ENCODE measurements around the gene SLC5A11.
"Not testable (repeated sequence)": the region's sequence is repeated elsewhere in the genome, so short reads cannot be mapped to it uniquely, and the experiment has no call there.

SLC5A11 gene

DNA sequence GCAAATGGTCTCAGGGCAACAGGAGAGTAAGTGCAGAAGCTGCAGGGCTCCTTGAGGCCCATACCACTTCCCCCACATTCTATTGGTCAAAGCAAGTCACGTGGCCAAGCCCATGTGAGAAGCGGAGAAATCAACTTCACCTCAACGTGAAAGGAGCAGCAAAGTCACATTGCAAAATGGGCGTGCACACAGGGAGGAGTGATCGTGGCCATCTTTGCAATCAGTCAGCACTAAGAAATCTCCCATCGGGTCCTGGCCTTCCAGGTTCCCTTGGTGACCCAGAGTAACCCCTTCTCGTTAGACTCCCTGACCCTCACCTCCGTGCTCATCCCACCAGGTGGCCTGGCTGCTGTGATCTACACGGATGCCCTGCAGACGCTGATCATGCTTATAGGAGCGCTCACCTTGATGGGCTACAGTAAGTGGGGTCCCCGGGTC is 38.0 kb downstream of the SLC5A11 start:
- TF ChIP-seq BACH2 (CRISPR knock-in tag; IDR thresholded peaks at IDR 0.05; ENCODE audit: borderline replicate concordance) (no peak), GLIS3 (CRISPR knock-in tag; IDR thresholded peaks at IDR 0.05) (no peak), RARB (CRISPR knock-in tag; IDR thresholded peaks at IDR 0.05) (no peak)
- TF ChIP-seq, protein P1, sequence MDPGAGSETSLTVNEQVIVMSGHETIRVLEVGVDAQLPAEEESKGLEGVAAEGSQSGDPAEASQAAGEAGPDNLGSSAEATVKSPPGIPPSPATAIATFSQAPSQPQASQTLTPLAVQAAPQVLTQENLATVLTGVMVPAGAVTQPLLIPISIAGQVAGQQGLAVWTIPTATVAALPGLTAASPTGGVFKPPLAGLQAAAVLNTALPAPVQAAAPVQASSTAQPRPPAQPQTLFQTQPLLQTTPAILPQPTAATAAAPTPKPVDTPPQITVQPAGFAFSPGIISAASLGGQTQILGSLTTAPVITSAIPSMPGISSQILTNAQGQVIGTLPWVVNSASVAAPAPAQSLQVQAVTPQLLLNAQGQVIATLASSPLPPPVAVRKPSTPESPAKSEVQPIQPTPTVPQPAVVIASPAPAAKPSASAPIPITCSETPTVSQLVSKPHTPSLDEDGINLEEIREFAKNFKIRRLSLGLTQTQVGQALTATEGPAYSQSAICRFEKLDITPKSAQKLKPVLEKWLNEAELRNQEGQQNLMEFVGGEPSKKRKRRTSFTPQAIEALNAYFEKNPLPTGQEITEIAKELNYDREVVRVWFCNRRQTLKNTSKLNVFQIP (CRISPR knock-in tag; IDR thresholded peaks at IDR 0.05; ENCODE audit: borderline replicate concordance, low read depth), result no peak
- ATAC-seq, result no peak

DNA sequence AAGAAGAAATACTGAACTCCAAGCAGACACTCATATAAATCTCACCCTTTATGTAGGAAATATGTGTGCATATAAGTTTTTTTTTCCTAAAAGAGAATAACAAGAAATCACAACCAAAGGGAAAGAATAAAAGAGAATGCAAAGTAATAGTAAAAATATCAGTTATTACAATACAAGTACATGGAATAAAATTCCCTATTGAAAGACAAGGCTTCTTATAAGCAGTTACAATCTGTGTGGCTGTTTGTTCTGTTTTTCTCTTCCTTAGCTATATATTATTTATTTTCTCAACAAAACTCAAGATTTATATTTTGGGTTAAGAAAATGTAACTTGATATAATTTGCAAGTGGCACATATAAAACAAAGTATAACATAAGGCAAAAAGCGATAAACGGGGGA is 41.7 kb downstream of the SLC5A11 start:
- ATAC-seq, result no peak
- no peak for TF ChIP-seq BACH2 (CRISPR knock-in tag; IDR thresholded peaks at IDR 0.05; ENCODE audit: borderline replicate concordance)
- TF ChIP-seq, protein P2, sequence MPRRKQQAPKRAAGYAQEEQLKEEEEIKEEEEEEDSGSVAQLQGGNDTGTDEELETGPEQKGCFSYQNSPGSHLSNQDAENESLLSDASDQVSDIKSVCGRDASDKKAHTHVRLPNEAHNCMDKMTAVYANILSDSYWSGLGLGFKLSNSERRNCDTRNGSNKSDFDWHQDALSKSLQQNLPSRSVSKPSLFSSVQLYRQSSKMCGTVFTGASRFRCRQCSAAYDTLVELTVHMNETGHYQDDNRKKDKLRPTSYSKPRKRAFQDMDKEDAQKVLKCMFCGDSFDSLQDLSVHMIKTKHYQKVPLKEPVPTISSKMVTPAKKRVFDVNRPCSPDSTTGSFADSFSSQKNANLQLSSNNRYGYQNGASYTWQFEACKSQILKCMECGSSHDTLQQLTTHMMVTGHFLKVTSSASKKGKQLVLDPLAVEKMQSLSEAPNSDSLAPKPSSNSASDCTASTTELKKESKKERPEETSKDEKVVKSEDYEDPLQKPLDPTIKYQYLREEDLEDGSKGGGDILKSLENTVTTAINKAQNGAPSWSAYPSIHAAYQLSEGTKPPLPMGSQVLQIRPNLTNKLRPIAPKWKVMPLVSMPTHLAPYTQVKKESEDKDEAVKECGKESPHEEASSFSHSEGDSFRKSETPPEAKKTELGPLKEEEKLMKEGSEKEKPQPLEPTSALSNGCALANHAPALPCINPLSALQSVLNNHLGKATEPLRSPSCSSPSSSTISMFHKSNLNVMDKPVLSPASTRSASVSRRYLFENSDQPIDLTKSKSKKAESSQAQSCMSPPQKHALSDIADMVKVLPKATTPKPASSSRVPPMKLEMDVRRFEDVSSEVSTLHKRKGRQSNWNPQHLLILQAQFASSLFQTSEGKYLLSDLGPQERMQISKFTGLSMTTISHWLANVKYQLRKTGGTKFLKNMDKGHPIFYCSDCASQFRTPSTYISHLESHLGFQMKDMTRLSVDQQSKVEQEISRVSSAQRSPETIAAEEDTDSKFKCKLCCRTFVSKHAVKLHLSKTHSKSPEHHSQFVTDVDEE (CRISPR knock-in tag; IDR thresholded peaks at IDR 0.05), result no peak
- TF ChIP-seq ZNF70 (CRISPR knock-in tag; IDR thresholded peaks at IDR 0.05), result no peak
- TF ChIP-seq RARB (CRISPR knock-in tag; IDR thresholded peaks at IDR 0.05), result no peak
- no peak for TF ChIP-seq ZNF8 (CRISPR knock-in tag; IDR thresholded peaks at IDR 0.05)
- no peak for TF ChIP-seq PPARA (CRISPR knock-in tag; IDR thresholded peaks at IDR 0.05; ENCODE audit: borderline replicate concordance)

DNA sequence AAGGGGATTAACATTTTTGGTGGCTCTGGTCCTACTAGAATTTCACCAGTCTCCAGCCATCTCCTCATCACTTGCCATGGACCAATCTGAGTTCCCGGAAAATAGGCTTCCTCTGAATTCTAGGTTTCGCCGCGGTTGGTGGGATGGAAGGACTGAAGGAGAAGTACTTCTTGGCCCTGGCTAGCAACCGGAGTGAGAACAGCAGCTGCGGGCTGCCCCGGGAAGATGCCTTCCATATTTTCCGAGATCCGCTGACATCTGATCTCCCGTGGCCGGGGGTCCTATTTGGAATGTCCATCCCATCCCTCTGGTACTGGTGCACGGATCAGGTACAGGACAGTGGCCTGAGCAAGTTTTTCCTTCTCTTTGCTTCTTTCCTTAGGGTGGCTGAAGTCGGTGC is 45.0 kb downstream of the SLC5A11 start:
- ATAC-seq, result no peak
- no peak for TF ChIP-seq BACH2 (CRISPR knock-in tag; IDR thresholded peaks at IDR 0.05; ENCODE audit: borderline replicate concordance)
- no peak for TF ChIP-seq CSDC2 (CRISPR knock-in tag; IDR thresholded peaks at IDR 0.05)
- TF ChIP-seq SNAI2 (CRISPR knock-in tag; IDR thresholded peaks at IDR 0.05), result no peak
- TF ChIP-seq ISL1 (CRISPR knock-in tag; IDR thresholded peaks at IDR 0.05), result no peak
- TF ChIP-seq, protein P2 (CRISPR knock-in tag; IDR thresholded peaks at IDR 0.05), result no peak
- TF ChIP-seq, protein P1 (CRISPR knock-in tag; IDR thresholded peaks at IDR 0.05; ENCODE audit: borderline replicate concordance, low read depth), result no peak
- TF ChIP-seq OSR1 (CRISPR knock-in tag; IDR thresholded peaks at IDR 0.05), result no peak

DNA sequence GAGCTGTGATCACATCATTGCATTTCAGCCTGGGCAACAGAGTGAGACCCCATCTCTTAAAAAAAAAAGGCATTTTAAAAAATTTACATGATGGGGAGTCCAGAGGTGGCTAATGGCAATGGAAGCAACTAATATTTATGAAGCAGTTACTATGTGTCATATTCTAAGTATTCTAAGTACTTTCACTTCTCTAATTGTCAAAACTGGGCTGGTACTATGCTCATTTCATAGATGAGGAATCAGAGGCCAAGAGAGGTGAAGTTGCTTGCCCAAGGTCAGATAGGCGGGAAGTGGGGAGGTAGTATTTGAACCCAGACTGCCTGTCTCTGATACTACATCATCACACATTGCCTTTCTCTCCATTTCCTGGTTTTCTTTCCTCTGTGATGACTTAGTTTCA is 50.7 kb downstream of the SLC5A11 start:
- TF ChIP-seq SNAI2 (CRISPR knock-in tag; IDR thresholded peaks at IDR 0.05) (no peak), ESRRG (CRISPR knock-in tag; IDR thresholded peaks at IDR 0.05) (no peak), TOX (CRISPR knock-in tag; IDR thresholded peaks at IDR 0.05; ENCODE audit: borderline replicate concordance) (no peak), GLIS3 (CRISPR knock-in tag; IDR thresholded peaks at IDR 0.05) (no peak), ZC3H10 (CRISPR knock-in tag; IDR thresholded peaks at IDR 0.05) (no peak), ZFP30 (CRISPR knock-in tag; IDR thresholded peaks at IDR 0.05) (no peak)
- TF ChIP-seq, protein P1 (CRISPR knock-in tag; IDR thresholded peaks at IDR 0.05; ENCODE audit: borderline replicate concordance, low read depth), result no peak
- no peak for ATAC-seq

DNA sequence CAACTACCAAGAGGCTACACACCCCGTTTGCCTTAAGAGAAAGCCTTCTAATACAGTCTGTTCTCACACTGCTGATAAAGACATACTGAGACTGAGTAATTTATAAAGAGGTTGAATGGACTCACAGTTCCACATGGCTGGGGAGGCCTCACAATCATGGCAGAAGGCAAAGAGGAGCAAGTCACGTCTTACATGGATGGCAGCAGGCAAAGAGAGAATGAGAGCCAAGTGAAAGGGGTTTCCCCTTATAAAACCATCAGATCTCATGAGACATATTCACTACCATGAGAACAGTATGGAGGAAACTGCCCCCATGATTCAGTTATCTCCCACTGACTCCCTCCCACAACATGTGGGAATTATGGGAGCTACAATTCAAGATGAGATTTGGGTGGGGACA is 51.8 kb downstream of the SLC5A11 start:
- not testable (repeated sequence) for ATAC-seq
